Measurements from ENCODE around the gene SGPP1. TPM values are rescaled to one million over a fixed set of nuclear protein-coding genes. Genes with fewer than 3 reads are reported as not detected.

Gene SGPP1
- total RNA-seq, 1 experiment from 2014 or later = 5.5 TPM

- no peak overlapping the region for H4K5ac ChIP-seq (ENCODE audit: insufficient read length, low read depth, low read length)
- H3K79me1 ChIP-seq (ENCODE audit: insufficient read depth, low read depth, low read length, poor library complexity, severe bottlenecking) = no peaks in the 10 kb centered on the region
- no peak overlapping the region for H2AK5ac ChIP-seq (ENCODE audit: insufficient read length, low read length)
- H3K4me1 Mint-ChIP-seq = peaks cover 5% of the 10 kb centered on the region in 2 experiments
- no peak overlapping the region for H3K18ac ChIP-seq (ENCODE audit: insufficient read length, low read depth, low read length)
- no peaks in the 10 kb centered on the region for H3K23me2 ChIP-seq (ENCODE audit: insufficient read length, low read depth, low read length, poor library complexity, severe bottlenecking)
- H2BK12ac ChIP-seq (ENCODE audit: insufficient read length, low read depth, low read length) = no peak overlapping the region
- H3K14ac ChIP-seq (ENCODE audit: insufficient read depth, low read length) = no peak overlapping the region
- H3K9ac ChIP-seq (ENCODE audit: extremely low read depth, insufficient read length, low read length) = no peak overlapping the region
- no peaks in the 10 kb centered on the region for H4K20me1 ChIP-seq (ENCODE audit: control insufficient read depth, insufficient read depth, insufficient read length)
- H3K27ac ChIP-seq (ENCODE audit: insufficient read length, low read depth, low read length) = no peak overlapping the region
- TF ChIP-seq, protein P1, sequence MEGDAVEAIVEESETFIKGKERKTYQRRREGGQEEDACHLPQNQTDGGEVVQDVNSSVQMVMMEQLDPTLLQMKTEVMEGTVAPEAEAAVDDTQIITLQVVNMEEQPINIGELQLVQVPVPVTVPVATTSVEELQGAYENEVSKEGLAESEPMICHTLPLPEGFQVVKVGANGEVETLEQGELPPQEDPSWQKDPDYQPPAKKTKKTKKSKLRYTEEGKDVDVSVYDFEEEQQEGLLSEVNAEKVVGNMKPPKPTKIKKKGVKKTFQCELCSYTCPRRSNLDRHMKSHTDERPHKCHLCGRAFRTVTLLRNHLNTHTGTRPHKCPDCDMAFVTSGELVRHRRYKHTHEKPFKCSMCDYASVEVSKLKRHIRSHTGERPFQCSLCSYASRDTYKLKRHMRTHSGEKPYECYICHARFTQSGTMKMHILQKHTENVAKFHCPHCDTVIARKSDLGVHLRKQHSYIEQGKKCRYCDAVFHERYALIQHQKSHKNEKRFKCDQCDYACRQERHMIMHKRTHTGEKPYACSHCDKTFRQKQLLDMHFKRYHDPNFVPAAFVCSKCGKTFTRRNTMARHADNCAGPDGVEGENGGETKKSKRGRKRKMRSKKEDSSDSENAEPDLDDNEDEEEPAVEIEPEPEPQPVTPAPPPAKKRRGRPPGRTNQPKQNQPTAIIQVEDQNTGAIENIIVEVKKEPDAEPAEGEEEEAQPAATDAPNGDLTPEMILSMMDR (conservative IDR thresholded peaks at IDR 0.05) = no peak
- no peaks in the 10 kb centered on the region for H3K27me3 ChIP-seq (ENCODE audit: insufficient read depth, low read length)
- no CpG with 5 or more reads among the region's 3 CpGs for WGBS (ENCODE audit: extremely low coverage, insufficient read length, low lambda C conversion rate)
- H3K4me2 ChIP-seq (ENCODE audit: insufficient read depth, insufficient read length, low read length) = no peak overlapping the region
- H3K4me1 ChIP-seq (ENCODE audit: insufficient read depth, low read length) = no peaks in the 10 kb centered on the region
- no peak overlapping the region for H4K8ac ChIP-seq (replicated peaks; ENCODE audit: insufficient read length, low read depth, low read length)
- H2BK15ac ChIP-seq (ENCODE audit: low read depth, low read length) = no peak overlapping the region
- H3K4ac ChIP-seq (ENCODE audit: low read depth, low read length) = no peak overlapping the region
- no peak overlapping the region for H4K91ac ChIP-seq (ENCODE audit: insufficient read length, low read depth, low read length)
- H2AFZ ChIP-seq (ENCODE audit: low read length) = no peak overlapping the region
- H3K27me3 Mint-ChIP-seq (ENCODE audit: low read depth) = no peaks in the 10 kb centered on the region
- no peak overlapping the region for H3K4me3 Mint-ChIP-seq
- no peaks in the 10 kb centered on the region for H3K79me2 ChIP-seq (ENCODE audit: insufficient read depth, low read length)
- no peak overlapping the region for H3K56ac ChIP-seq (ENCODE audit: insufficient read length, low read depth, low read length)
- H3K27ac Mint-ChIP-seq = peak overlapping the region in 1 of 3 experiments; percentile 62; a peak in 2 of 7 replicates
- H3K36me3 Mint-ChIP-seq (ENCODE audit: insufficient read depth in 1 of 3, low read depth in 3 of 3) = no peaks in the 10 kb centered on the region; a peak in 1 of 7 replicates
- no peak for DNase-seq
- no peak overlapping the region for H2BK20ac ChIP-seq (ENCODE audit: low read depth, low read length, poor library complexity, severe bottlenecking)
- H3T11ph ChIP-seq (ENCODE audit: low read length) = no peak overlapping the region
- H2BK5ac ChIP-seq (ENCODE audit: insufficient read length, low read length) = no peak overlapping the region
- H3K9me3 Mint-ChIP-seq = no peaks in the 10 kb centered on the region; a peak in 1 of 5 replicates
- no peak overlapping the region for H3K23ac ChIP-seq (ENCODE audit: insufficient read length, low read depth, low read length)
- H3K9me3 ChIP-seq (ENCODE audit: control insufficient read depth, low read depth, low read length) = no peaks in the 10 kb centered on the region
- H2BK120ac ChIP-seq (ENCODE audit: low read depth, low read length, poor library complexity, severe bottlenecking) = no peak overlapping the region
Measured at GRCh38 chr14:63766611-63767010, 38.7 kb upstream of the SGPP1 start.

Data from H9 (cell line).